ENCODE results near the gene GPR3. TPM values are rescaled to one million over a fixed set of nuclear protein-coding genes. Genes with fewer than 3 reads are reported as not detected.

The GPR3 gene
- total RNA-seq, 1 experiment from 2014 or later = 4.7 TPM

- no peak for ATAC-seq
- CTCF ChIA-PET = no interaction called here
Measured at GRCh38 chr1:27400963-27401341, 8.5 kb downstream of the GPR3 start.

DNA sequence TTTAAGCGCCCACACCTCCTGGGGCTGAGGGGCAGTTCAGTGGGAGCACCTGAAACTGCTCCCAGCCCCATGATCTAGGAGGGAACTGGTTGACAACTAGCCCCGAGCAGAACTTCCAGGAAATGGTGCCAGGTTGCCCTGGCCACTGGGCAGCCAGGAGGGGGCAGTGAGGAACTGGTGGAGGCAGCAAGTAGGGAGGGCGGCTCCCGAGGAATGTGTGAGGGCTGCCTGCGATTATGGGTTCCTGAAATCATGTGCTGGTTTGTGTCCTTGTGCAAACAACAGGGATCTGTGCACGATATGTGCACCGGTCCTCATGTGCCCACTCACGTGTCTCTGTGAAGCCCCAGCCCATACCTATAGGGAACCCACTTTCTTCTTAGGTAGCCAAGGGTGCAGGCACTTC is 9.9 kb downstream of the GPR3 start:
- H3K9me3 ChIP-seq (ENCODE audit: low read length) = no peaks in the 10 kb centered on the region
- H3K4me2 ChIP-seq (ENCODE audit: low read length) = no peak overlapping the region
- H3K79me2 ChIP-seq (ENCODE audit: low read length) = no peaks in the 10 kb centered on the region
- peaks cover 2% of the 10 kb centered on the region for H3K36me3 ChIP-seq (ENCODE audit: low read depth, low read length)
- ATAC-seq (peak; percentile 17), DNase-seq (peak; percentile 53)
- no TSS peak for BruUV-seq (replicated peaks)
- H3K9me2 ChIP-seq (replicated peaks; ENCODE audit: low read length) = no peaks in the 10 kb centered on the region
- H3K4me3 ChIP-seq (ENCODE audit: low read length) = no peak overlapping the region
- POLR2A ChIA-PET (ENCODE audit: unreplicated experiment) = no interaction called here
- no peak overlapping the region for H3K9ac ChIP-seq (ENCODE audit: low read length)
- H4K20me1 ChIP-seq (ENCODE audit: low read length) = no peaks in the 10 kb centered on the region
- intact Hi-C loops (cut with micrococcal nuclease) = loop anchor here (5.0 kb wide), 1 partner anchor 260 kb away; no protein-coding TSS in a partner anchor
- no peak overlapping the region for H2AFZ ChIP-seq (ENCODE audit: low read length)
- no peak for TF ChIP-seq EZH2 (IDR thresholded peaks at IDR 0.05; ENCODE audit: low read length, unreplicated experiment)
- TF ChIP-seq EZH2phosphoT487 (IDR thresholded peaks at IDR 0.05; ENCODE audit: borderline replicate concordance, low read length) = no peak
- TF ChIP-seq, protein P1, sequence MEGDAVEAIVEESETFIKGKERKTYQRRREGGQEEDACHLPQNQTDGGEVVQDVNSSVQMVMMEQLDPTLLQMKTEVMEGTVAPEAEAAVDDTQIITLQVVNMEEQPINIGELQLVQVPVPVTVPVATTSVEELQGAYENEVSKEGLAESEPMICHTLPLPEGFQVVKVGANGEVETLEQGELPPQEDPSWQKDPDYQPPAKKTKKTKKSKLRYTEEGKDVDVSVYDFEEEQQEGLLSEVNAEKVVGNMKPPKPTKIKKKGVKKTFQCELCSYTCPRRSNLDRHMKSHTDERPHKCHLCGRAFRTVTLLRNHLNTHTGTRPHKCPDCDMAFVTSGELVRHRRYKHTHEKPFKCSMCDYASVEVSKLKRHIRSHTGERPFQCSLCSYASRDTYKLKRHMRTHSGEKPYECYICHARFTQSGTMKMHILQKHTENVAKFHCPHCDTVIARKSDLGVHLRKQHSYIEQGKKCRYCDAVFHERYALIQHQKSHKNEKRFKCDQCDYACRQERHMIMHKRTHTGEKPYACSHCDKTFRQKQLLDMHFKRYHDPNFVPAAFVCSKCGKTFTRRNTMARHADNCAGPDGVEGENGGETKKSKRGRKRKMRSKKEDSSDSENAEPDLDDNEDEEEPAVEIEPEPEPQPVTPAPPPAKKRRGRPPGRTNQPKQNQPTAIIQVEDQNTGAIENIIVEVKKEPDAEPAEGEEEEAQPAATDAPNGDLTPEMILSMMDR (conservative IDR thresholded peaks at IDR 0.05; ENCODE audit: low read depth, low read length) = peak; percentile 57
- CTCF ChIA-PET = no interaction called here
- H3K27ac ChIP-seq (ENCODE audit: low read length) = no peak overlapping the region
- no peaks in the 10 kb centered on the region for H3F3A ChIP-seq (ENCODE audit: low read length, unreplicated experiment)
- H3K27me3 ChIP-seq (ENCODE audit: low read length) = no peaks in the 10 kb centered on the region
- peaks cover 3% of the 10 kb centered on the region; the same call in 1 of the 2 replicates for H3K4me1 ChIP-seq (ENCODE audit: insufficient read depth, low read length)

More at GRCh38 chr1:27400963-27401341, 8.5 kb downstream of the GPR3 start:
- Histone ChIP-seq H4K20me1 (ENCODE audit: low read length) (no peaks in the 10 kb centered on the region), H3K9me3 (ENCODE audit: low read length) (no peaks in the 10 kb centered on the region), H3K79me2 (ENCODE audit: low read length) (no peaks in the 10 kb centered on the region), H3K4me3 (ENCODE audit: low read length) (no peak overlapping the region), H3F3A (ENCODE audit: low read length, unreplicated experiment) (no peaks in the 10 kb centered on the region), H3K4me2 (ENCODE audit: low read length) (no peak overlapping the region), H3K4me1 (ENCODE audit: insufficient read depth, low read length) (peaks cover 3% of the 10 kb centered on the region; the same call in 1 of the 2 replicates), H2AFZ (ENCODE audit: low read length) (no peak overlapping the region), H3K9me2 (replicated peaks; ENCODE audit: low read length) (no peaks in the 10 kb centered on the region), H3K9ac (ENCODE audit: low read length) (no peak overlapping the region), H3K36me3 (ENCODE audit: low read depth, low read length) (no peaks in the 10 kb centered on the region), H3K27me3 (ENCODE audit: low read length) (no peaks in the 10 kb centered on the region), H3K27ac (ENCODE audit: low read length) (no peak overlapping the region)
- no TSS peak for BruUV-seq (replicated peaks)
- intact Hi-C loops (cut with micrococcal nuclease) = loop anchor here (5.0 kb wide), 1 partner anchor 261 kb away; no protein-coding TSS in a partner anchor
- POLR2A ChIA-PET (ENCODE audit: unreplicated experiment) = no interaction called here
- TF ChIP-seq, protein P1 (conservative IDR thresholded peaks at IDR 0.05; ENCODE audit: low read depth, low read length) = no peak
- no peak for TF ChIP-seq EZH2phosphoT487 (IDR thresholded peaks at IDR 0.05; ENCODE audit: borderline replicate concordance, low read length)
- TF ChIP-seq EZH2 (IDR thresholded peaks at IDR 0.05; ENCODE audit: low read length, unreplicated experiment) = no peak
- no peak for DNase-seq

DNA sequence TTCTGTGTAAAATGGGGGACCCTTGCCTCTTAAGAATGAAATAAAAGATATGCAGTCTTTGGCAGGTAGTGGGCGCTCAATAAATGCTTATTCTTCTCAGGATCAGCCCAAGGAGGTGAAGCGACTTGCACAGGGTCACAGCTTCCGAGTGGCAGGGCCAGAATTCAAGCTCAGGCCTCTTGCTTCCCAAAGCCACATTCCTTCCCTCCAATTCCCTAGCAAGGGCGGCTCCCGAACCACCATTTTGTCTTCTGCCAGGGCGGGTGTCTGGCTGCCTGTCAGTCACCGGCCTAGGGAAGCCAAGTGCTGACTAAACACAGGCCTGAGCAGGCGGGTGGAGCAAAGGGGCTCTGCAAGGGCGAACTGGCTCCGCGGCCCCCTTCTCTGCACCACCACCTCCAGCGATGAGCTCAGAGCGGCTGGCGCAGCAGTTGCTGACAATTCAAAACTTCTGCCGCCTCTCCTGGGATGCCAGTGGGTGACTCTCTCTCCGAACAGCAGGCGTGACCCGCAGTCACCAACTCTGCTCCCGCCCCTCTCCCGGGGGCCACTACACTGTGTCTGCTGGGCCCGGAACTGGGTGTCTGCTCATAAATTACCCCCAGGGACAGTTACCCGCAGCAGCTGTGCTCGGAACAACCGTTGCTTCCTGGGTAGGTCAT is 10.8 kb downstream of the GPR3 start:
- H4K20me1 ChIP-seq (ENCODE audit: low read length) = no peaks in the 10 kb centered on the region
- H3K9ac ChIP-seq (ENCODE audit: low read length) = no peak overlapping the region
- DNase-seq (peak; percentile 6), ATAC-seq (no peak)
- ChIA-PET CTCF (no interaction called here), POLR2A (ENCODE audit: unreplicated experiment) (no interaction called here)
- H3K36me3 ChIP-seq (ENCODE audit: low read depth, low read length) = peaks cover 11% of the 10 kb centered on the region
- no peaks in the 10 kb centered on the region for H3K79me2 ChIP-seq (ENCODE audit: low read length)
- H3F3A ChIP-seq (ENCODE audit: low read length, unreplicated experiment) = no peaks in the 10 kb centered on the region
- no peaks in the 10 kb centered on the region for H3K27me3 ChIP-seq (ENCODE audit: low read length)
- H3K4me3 ChIP-seq (ENCODE audit: low read length) = no peak overlapping the region
- intact Hi-C loops (cut with micrococcal nuclease) = loop anchor here (5.0 kb wide), 1 partner anchor 259 kb away; no protein-coding TSS in a partner anchor
- H3K9me3 ChIP-seq (ENCODE audit: low read length) = no peaks in the 10 kb centered on the region
- H3K27ac ChIP-seq (ENCODE audit: low read length) = no peak overlapping the region
- no peak overlapping the region for H3K4me2 ChIP-seq (ENCODE audit: low read length)
- TF ChIP-seq, protein P1 (conservative IDR thresholded peaks at IDR 0.05; ENCODE audit: low read depth, low read length) = peak; percentile 35; the same call in 1 of the 2 replicates
- no peak for TF ChIP-seq EZH2phosphoT487 (IDR thresholded peaks at IDR 0.05; ENCODE audit: borderline replicate concordance, low read length)
- no TSS peak for BruUV-seq (replicated peaks)
- peaks cover 3% of the 10 kb centered on the region; the same call in 1 of the 2 replicates for H3K4me1 ChIP-seq (ENCODE audit: insufficient read depth, low read length)
- no peak overlapping the region for H2AFZ ChIP-seq (ENCODE audit: low read length)
- no peaks in the 10 kb centered on the region for H3K9me2 ChIP-seq (replicated peaks; ENCODE audit: low read length)

All from PC-3 (cell line).